NCI-H345 treated with DMSO at 0.1 percent for 48 hours (cell line): ENCODE results near the gene ALDH3B2.
"Not testable (repeated sequence)": the region's sequence is repeated elsewhere in the genome, so short reads cannot be mapped to it uniquely, and the experiment has no call there.

ENCODE experiments used
- DNase-seq: peaks from one replicate; lab custom pipeline; 2025; ENCODE audit not compliant: unreplicated experiment; lab: John Stamatoyannopoulos, UW

Gene ALDH3B2

DNA sequence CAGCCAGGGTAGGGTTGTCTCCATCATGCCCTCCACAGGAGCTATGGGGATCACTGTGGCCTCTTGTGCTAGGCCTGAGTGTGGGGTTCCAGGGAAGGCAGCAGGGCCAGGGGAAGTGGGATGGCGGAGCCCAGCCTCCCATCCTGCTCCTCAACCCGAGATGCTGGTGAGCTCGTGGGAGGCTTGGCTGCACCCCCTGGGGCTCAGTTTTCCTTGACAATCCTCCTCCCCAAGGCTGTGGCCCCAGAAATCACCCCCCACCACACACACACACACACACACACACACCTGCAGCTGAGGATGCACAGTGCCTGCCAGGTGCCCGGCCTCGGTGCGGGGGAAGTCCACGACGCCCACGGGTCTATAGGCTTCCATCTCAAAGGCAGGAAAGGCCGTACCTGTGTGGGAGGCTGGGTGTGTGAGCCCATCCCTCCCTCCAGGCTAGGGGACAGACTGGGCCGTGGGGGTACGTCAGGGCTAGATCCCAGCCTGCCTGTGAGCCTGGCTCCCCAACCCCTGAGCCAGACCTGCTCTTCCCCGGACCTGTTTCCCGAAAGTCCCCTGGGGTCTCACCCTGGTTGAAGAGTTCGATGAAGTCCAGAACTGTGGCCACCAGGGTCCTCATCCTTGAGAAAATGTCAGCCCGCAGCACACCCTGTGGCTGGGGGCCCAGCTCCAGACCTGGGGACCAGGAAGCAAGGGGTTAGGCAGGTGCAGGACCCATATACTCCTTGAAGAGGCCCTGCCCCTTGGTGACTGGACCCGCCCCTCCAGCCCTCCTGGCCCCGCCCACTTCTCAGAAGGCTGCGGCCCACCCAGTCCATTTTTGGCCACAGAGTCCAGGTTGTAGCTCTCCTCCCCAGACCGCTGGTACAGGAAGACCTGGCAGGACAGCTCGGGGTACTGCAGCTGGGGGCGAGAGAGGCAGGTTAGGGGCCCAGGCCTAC is 29.7 kb downstream of the ALDH3B2 start:
- DNase-seq: no peak

DNA sequence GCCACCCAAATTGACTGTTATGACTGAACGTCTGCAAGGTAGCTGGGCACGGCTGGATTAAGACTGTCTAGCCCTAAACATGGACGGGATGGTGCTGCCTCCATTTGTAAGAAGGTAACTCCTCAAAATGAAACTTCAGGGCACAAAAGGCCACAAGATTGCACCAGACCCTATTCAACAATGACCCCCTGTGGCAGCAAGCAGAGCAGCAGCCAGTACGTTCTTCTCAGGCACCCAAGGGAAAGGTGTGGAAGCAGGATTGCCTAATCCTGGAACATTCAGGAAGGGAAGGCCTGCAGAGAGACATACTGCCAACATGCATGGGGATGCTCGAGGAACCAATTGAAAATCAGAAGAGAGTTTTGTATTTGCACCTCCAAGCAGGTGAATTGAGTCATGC is 30.4 kb downstream of the ALDH3B2 start:
- no peak for DNase-seq

DNA sequence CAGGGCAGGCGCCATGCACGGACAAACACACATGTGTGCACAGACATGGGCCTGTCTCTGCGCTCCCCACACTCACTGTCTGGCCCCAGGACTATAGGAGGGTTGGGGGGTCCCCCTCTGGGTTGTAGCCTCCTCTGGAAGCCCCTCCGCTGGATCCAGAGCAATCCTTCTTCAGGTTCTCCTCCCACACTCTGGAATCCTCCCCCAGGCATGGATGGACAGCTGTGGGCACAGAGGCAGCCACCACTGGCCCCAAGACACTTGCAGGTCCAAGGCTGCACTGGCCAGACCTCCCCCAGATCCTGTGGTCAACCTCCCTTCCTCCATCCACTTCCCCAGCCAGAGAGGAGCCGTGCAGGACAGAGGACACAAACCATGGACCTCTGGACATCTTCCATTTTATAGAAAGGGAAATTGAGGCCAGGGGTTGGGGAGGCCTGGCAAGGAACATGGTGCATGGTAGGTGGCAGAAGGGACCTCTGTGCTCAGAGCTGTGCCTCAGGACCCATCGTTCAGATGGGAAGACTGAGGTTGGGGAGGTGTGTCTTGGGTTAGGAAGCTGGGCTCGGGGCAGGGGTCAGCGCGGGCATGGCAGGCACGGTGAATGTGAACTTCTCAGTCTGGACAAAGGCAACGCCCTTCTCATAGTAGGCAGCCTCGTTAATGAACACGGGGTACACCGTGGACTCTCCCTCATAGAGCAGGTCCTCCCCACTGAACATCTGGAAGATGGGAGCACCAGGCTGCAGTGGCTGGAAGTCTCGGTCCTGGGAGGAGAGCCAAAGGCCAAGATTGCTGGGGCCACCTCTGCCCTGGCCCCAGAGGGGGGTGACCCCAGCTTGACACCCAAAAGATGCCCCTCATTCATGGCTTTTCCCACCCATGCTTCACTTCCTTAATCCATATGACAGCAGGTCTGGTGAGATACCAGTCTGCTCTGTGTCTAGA is 32.0 kb downstream of the ALDH3B2 start:
- no peak for DNase-seq

DNA sequence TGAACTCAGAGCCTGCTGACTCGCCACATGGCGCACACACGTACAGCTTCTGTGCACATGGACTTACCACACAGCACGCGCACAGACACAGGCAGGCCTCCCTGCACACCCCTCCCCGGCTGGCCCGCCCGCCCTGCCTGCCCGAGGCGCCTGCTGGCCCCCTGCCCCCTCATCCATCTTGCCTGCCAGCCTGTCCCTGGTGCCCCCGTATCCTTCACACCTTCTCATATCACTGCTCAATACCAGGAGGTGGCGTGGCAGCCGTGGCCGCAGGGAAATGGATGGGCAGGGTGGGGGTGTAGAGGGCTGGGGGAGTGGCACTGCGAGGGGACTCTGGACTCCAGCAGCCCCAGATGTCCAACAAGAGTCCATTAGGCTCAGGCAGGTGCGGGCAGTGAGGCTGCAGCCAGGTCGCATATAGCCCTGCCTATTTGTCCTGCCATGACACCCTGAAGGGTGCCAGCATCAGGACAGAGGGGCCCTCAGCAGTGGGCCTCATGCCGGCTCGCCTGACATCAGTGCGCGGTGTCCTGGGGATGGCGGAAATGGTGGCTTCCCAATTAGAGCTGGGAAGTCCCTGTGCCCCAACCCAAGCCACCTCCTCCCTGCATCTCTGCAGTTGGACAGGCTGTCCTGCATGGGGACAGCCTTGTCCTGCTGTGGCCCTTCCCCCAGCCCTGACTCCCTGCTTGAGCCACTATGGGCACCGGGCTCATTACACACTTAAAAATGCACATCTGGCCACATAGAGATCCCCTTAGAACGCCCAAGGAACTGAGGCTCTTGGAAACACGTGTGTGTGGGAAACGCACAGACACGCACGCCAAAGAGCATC is 32.9 kb downstream of the ALDH3B2 start:
- no peak for DNase-seq

DNA sequence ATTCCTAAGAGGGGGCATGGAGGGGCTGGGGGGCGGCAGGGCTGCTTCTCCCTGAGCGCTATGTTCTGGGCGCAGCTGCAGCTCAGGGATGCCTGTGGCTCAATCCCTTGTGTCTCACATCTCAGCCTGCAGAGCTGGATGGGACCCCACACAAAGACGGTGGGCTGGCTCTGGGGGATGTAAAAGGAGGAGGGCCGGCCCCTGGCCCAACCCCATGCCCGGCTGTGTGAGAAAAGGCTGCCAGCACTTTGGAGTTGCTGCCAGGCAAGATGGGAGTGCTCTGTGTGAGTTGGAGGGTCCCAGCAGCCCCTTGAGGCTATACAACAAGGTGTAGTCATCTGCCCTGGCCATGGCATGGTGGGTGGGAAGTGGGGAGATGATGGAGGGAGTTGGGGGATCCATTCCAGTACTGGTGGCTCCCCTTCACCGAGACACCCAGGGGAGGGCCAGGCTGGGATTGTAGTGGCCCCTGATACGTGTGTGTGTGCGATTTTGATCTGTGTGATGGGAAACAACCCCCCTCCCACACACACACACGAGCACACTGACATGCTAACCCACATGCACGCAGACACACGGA is 33.6 kb downstream of the ALDH3B2 start:
- DNase-seq: no peak

DNA sequence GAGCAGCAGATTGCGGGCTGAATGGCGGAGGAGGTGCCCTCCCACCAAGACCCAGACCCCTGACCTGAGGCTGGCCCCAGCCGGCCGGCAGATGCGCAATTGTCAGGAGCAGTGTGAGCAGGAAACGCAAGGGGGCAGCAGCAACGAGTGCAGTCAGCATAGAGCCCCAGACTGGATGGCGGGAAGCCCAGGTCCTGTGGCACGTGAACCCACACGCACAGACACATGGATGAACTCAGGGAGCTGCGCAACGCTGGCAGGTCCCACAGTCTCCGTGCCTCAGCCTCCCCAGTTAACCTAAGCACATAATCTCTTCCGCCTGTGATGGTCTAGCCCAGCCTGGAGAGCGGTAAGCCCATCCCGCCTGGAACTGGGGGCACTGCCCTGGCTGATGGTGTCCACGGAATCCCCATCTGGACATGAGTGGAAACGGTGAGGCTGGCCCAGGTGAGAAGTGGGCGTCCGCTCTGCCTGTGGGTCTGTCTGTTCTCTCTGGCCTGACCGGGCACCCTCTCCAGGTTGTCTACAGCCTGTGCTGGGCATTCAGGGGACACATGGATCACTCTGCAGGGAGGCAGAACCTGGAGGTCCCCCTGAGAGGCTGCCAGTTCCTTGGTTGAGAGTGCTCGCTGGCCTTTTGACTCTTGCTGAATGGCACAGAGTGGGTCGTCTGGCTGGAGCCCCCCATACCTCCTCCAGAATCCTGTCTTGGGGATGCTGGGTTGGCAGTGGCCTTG is 34.2 kb downstream of the ALDH3B2 start:
- DNase-seq: no peak

DNA sequence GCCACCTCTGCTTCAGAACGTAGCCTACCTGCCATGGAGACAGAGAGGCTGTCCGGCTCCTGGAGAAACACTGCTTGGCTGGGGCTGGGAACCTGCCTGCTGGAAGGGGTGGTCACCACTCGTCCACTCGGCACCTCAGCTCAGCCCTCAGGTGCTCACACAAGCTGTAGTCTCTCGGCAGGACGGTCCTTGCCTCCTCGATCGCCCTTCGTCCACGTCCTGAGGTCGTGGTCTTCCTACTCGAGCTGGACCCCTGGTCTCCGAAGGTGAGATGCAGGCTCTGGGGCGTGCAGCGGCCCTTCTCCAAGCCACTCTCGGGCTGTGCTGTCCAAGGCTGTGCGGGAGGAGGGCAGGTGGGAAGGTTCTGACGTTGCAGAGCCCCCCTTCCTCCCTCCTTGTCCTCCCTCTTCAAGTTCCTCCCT is 35.0 kb downstream of the ALDH3B2 start, which contains the start of gene TBX10:
Gene TBX10 (minus strand): TSS at position 326 of the 422 bp plus-strand sequence. CDS start 291 bp downstream, at position 35.
- DNase-seq: no peak

DNA sequence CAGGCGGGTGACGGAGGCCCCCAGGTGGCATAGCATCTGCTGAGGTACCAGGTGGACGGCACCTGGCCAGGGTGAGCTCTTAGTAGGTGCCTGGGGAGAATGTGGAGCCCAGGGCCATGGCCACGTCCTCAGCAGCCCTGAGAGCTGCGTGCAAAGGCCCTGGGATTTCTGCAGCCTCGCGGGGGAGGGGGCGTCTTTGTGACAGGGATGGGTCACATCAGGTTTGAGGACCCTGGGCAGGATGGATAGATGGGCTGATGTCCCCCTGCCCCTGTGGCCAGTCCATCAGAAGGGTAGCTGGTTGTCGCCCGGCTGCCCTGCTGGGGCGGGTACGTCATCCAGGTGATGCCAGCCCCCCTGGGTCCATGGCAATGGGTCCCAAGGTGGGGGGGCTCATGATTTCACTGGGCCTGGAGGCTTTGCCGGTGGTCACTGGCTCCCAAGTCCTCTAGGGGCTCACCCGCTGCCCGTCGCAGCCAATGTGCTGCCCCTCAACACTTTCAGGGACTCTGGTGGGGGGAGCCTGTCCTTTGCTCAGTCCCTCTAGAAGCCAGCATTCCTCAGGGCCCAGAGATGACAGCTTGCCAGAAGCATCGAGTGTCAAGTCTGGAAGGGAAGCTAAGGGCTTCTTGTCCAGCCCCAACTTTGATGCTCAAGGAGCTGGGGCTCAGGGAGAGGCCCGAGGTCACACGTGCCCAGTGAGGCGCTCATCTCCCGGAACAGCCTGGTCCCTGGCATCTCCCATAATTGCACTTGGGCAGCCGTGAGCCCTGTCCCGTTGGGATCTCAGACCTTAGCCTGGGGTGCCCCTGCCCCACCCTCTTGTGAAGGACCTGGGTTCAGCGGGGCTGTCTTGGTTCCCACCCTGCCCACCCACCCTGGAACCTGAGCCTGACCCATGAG is 35.6 kb downstream of the ALDH3B2 start:
- no peak for DNase-seq

DNA sequence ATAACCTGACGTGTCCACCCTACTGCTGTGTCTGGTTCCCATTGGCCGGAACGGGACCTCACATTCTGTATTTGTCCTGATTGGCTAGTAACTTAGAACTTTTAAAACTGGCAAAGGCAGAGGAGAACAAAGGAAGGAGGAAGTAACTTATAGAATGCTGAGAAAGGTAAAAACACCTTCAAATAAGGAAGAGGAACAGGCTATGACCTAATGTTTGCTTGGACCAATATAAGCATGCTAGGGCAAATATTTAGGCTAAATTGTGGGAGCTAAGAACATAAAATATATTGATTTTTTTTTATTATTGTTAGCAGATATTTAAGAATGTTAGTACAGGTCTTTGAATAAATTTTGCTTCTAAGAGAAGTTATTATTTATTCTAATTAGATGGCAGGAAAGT is 37.0 kb downstream of the ALDH3B2 start:
- not testable (repeated sequence) for DNase-seq

DNA sequence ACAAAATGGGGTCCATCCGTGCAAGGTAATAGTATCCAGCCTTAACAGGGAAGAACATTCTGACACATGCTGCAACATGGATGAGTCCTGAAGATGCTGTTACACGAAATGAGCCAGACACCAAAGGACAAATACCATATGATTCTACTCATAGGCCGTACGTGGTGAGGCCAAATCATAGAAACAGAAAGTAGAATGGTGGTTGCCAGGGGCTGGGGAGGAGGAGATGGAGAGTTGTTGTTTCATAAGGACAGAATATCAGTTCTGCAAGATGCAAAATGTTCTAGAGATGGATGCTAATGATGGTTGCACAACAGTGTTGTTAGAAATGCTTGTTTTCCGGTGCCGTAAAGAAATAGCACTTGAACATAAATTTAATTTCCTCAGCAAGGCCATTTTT is 37.5 kb downstream of the ALDH3B2 start:
- DNase-seq: no peak

DNA sequence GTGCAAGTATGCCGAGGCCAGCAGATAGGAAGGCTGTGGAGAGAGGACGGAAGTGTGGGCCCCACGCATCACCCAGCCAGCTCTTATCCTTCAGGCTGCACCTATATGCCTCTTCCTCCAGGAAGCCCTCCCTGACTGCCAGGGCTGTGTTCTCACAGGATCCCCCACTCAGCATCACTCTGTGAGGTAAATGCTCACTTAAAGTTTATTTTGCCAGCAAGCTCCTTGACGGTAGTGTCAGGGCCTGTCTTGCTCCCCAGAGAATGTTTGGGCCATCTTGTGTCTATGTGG is 39.2 kb downstream of the ALDH3B2 start:
- DNase-seq: no peak

DNA sequence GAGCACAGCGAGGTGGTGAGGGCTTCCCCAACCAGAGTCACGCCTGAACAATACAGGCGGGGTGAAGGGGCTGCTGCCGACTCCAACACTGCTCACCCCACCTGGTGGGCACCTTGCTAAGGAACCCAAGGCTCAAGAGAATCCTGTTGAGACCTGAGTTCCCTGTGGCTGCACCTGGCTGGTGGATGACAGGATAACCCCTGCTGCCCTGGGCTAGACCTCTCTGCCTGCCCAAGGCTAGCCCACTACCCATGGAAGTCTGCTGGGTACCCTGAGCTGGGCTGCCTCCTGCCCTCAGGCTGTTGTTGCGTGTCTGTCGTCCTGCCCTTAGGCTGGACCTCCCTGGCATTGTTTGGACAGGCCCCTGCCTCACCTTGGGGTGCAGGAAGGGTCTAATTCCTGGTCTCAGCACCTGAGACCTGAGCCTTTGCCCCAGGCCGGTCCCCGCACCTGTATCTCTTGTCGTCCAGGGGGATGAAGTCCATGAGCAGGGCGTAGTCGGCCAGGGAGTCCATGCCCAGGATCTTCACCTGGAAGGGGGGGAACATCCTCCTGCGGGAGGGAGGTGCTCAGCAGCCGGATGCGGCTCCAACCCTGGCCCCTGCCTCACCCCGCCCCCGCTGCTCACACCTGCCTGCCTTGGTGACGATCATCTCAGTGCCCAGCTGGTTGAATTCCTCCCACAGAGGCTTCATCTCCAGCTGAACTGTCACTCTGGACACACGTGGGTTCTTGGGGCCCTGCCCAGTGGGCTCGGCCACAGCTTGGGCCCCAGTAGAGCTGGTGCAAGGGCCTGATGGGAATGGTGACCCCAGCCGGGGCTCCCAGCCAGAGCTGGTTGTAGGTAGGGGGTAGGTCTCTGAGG is 39.8 kb downstream of the ALDH3B2 start:
- no peak for DNase-seq

DNA sequence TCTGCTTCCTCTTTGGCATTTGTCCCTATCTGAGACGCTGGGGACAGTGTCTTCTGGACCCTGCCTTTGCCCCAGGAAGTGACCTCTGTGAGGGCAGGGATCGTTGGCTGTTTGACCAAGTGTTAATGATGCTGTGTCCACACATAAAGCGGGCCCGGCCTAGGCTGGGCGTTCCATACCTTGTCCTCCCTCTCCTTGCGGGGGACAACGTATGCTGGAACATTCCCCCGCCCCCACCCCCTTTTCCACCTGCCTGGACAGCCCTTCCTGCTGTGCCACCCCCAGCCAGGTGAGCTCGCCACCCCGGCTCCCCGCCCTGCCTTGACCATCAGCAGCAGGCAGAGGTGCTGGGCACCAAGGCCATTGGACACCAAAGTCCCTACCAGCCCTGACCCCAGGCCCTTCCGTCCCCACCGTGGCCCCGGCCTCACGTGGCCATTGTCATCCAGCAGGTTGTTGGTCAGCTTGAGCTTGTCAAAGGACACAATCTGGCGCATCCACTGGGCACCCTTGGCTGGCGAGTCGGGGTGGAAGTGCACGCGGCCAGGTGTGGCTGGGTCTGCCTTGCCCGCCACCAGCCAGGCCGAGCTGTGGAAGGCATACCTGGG is 40.6 kb downstream of the ALDH3B2 start:
- no peak for DNase-seq

DNA sequence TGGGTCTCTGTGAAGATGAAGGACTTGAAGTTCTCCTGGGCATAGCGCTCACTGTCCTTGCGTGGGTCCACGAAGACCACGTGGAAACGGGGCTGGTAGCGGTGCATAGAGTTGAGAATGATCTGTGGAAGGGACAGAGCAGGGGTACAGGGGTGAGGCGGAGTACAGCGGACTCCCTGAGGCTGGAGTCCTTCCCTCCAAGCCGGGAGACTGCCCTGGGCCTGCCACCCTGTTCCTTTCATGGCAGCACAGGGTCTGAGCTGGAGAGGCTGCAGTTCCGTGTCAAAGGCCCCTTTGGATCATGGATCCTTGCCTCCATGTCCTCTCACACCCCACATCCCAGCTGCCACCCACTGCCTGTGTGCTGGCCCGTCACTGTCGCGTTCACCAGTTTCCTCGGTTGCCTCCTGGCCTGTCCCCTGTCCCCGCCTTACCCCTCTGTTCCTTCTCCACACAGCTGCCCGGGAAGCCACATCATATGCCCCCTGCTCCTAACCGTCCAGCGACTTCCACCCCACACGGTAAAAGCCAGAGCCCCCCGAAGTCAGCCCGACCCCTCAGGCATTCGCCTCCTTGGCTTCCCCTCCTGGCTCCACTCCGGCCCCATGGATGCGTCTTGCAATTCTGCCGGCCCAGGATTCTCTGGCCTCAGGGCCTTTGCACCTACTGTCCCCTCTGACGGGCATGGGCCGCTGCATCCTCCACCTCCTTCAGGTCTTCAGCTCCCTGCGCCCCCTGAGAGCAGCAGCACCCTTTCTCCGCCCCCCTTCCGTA is 41.3 kb downstream of the ALDH3B2 start:
- no peak for DNase-seq

DNA sequence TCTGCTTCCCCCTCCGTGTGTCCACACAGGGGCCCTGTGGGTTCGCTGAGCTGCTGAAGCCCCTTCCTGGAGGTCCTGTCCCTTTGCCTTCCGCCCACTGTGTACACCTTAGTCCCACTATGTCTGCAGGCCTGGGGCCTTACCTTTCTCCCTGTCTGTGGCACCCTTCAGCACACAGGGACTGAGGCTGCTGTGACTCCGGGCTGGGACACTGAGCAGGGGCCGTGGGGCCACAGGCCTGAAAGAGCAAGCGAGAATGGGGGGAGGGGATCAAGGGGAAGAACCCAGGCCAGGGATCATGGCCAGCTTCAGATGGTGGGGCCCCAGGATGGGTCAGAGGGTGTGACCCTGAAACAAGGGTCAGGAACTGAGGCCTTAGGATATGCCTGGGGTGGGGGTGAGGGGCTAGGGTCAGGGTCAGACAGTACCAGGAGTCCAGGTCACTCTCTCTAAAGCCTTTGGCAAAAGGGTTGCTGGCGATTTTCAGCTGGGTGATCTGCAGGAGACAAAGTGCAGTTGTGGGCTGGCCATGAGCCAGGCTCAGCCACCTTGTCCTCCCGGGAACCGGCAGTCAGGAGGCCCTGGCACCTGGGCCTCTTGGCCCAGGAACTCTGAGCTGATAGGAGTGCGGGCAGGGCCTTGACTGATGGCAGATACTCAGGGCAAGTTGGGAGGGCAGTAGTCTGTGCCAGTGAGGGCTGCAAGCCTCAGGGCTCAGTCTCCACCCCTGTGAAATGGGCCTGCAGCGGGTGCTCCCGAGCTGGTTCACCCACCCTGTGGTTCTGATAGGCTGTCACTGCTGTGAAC is 42.0 kb downstream of the ALDH3B2 start:
- DNase-seq: no peak

DNA sequence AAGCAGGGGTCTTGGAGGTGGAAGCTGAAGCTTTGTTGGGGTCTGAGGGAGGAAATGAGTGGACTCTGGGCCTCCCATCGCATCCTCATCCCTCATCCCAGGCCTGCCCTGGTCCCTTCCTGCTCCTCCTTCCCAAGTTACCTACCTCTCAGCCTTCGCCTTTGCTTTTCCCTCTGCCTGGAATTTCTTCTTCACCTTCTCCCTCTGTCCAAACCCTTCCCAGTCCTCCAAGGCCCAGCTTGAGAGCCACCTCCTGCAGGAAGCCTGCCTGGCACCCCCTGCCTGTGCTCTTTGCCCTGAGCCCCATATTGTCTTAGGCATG is 42.6 kb downstream of the ALDH3B2 start:
- DNase-seq: no peak
